Inflammatory macrophage treated with lipopolysaccharide for 4 hours (primary cell): ENCODE measurements around the gene SIN3A.
"Not testable (repeated sequence)": the region's sequence is repeated elsewhere in the genome, so short reads cannot be mapped to it uniquely, and the experiment has no call there.

Experiments used
- DNase-seq: peaks from one replicate; pipeline ENCODE4 v3.0.0-alpha.2; 2020

SIN3A gene

DNA sequence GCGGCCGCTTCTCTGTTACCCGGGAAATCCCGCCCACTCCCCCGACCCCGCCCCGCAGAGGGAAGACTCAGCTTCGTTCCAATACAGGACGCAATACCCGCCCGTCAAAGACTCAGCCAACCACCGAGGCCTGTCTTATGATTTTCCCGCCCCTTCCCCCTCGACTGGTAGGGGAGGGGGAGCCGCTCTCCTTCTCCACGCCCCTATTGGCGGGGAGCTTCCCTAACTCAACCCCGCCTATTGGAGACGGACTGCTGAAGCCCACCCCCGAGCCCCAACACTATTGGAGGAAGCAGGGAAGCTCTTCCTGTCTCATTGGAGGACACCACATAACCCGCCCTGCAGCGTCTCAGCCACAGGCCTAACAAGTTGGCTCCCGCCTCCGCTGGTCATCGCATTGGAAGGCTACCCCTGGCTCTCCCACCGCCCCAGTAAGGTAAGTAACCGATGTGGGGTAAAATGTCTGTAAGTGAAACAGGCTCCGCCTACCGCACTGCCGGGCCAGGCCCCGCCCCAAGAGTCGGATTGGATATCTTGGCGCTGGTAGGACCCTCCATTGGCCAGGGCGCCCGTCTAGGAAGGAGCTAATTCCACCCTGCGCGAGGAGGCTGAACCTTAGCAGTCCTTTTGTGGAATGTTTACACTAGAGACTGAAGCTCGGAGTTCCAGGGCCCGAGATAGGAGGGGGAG lies at the start of gene SIN3A:
TSS of gene SIN3A (minus strand) at position 17 of the 690 bp plus-strand sequence. CDS start 21,315 bp downstream, outside the sequence.
- DNase-seq: peak; percentile 100

DNA sequence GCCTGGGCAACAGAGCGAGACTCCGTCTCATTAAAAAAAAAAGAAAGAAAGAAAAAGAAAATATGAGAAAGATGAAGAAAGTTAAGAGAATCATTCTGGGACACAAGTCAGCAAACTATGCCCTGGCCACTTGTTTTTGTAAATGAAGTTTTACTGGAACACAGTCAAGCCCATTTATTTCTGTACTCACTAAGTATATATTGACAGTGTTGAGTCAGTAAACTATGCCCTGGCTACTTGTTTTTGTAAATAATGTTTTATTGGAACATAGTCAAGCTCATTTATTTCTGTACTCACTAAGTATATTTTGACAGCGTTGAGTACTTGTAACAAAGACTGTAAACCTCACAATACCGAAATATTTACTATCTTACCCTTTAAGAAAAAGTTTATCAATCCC lies 42.2 kb upstream of the SIN3A start:
- DNase-seq: no peak

DNA sequence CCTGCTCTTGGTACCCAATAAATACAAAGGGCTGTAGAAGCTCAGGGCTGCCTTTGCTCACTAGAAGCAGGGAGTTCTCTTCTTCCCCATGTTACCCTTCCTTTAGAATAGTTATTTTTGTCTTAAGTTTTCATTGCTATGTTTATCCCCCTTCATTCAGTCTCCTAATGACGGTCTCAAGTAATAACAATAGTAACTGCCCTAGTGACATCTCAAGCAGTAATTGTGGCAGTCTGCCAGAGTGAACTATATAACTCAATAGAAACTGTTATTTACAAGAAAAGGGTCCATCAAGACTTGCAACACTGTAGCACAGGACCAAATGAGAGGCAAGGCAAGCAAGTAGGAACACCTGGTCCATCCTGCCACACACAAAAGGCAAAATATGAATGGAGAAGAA lies 32.5 kb upstream of the SIN3A start:
- no peak for DNase-seq

DNA sequence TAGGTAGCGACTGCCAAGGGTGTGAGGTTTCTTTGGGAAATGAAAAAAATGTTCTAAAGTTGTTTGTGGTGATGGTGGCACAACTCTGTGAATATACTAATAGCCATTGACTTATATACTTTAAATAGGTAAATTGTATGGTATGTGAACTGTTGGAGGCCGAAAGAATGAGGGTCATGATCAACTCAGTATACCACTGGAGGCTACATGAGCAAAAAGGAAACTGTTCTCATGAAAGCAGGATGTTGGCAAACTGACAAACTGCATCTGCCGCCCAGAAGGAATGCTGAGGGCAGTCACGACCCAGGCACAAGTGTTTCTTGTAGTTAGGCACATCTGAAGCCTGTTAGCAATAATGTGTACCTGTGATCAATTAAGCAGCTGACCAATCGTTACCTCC lies 32.1 kb upstream of the SIN3A start:
- not testable (repeated sequence) for DNase-seq

DNA sequence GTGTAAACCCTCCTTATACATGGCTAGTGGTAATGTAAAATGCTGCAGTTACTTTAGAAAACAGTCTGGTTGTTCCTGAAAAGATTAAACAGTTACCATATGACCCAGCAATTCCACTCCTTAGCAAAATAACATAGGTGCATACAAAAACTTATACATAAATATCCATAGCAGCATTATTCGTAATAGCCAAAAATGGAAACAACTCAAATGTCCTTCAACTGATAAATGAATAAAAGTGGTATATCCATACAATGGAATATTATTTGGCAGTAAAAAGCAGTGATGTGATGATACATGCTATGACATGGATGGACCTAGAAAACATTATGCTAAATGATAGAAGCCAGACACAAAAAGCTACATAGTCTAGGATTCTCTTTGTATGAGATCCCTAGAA lies 31.6 kb upstream of the SIN3A start:
- no peak for DNase-seq

DNA sequence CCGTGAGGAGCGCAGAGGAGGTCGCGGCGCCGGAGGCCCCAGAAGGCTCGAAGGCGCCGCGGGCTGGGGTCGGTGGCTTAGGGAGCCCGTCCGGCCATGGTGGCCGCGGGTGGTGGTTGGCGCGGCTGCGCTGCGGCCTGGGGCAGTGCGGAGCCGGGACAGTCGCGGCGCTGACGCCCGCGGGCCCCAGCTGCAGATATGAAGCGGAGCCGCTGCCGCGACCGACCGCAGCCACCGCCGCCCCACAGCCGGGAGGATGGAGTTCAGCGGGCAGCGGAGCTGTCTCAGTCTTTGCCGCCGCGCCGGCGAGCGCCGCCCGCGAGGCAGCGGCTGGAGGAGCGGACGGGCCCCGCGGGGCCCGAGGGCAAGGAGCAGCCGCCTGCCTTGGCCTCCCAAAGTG lies 29.0 kb upstream of the SIN3A start:
- DNase-seq: not testable (repeated sequence)

DNA sequence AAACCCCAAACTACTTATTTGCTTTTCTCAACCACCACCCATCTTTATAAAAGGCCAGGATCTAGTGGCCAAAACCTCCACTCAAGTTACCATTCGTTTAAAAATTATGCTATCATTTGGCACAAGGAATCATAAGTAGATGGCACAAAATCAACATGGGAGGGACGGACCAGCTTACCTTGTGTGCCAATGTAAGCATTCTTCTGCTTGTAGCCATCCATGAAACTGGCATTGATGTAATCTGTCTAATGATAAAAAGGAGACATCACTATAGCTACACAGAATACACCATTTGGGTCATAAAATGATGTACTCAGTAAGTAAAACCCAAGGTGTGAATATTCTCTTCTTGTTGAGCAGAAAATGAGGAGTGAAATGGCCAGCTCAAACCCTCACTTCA lies 28.2 kb upstream of the SIN3A start:
- DNase-seq: no peak

DNA sequence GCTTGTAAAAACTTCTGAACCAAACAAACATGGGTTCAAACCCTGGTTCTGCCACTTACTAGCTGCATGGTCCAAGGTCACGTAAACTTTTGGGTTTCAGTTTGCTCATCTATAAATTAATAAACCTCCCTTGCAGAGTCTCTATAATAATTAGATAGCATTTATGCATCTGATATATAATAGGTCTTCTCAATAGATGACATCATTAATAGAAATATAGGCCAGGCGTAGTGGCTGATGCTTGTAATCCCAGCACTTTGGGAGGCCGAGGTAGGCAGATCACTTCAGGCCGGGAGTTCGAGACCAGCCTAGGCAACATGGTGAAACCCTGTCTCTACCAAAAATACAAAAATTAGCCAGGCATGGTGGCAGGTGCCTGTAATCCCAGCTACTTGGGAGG lies 25.6 kb upstream of the SIN3A start:
- DNase-seq: not testable (repeated sequence)

DNA sequence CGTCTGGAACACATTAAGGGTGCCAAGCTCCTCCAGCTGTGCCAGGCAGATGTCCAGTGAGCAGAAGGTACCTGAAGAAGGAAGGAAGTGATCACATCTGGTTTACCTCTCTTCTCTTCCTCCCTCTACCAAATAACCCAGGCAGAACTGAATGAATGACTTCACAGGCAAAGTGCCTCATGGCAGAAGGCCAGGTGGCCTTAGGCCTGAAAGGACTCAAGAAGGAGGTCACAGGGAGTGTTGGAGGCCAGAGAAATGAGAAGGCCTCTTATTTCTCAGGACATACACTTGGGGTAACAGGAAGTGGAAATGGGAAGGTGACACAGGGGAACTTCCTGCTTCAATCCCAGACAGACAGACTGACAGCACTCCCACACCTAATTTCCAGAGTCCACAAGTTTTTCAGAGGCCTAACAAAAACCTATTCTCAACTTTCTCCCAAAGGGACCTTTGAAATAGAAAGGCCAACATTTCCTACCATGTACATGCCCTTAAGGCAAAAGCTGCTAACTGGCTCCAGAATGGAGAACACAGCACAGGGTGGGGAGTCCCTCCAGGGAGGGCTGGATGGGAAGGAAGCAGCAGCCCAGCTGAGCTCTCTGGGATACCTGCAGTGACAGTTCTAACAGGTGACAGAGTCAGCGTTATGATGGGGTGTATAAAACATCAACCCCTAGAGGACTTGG lies 17.6 kb upstream of the SIN3A start:
- DNase-seq: peak; percentile 14

DNA sequence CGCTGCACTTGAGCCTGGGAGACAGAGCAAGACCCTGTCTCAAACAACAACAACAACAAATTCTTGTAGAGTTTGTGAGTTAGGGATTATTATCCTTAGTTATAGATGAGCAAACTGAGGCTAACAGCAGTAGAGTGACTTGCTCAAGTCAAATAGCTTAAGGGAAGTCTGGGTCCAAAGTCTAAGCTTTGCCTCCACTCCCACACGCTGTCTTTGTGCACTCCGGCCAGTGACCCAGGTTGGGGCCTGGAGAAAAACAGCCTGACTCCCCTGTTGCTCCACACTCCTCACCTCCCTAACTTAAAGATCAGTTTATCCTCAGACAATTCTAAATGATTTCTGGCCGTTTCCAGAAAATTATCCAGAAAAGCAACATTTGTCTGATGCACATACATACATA lies 9.2 kb upstream of the SIN3A start:
- no peak for DNase-seq

DNA sequence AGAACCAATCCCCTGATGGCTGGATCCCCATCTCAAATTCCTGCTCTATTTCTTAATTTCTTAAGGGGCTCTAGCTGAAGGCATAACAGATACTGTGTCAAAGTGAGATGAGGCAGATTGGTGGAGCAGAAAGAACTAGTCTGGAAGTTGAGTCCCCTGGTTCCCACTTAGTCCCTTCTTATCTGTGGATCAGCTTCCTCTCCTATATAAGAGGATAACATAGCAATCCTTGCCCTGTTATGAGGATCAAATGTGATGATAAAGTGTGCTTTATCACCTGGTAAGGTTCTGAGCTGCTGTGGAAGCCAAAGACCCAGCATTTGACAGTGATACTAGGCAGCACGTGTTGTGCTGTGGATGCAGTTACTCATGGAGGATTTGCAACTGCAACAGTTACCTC lies 8.1 kb upstream of the SIN3A start:
- DNase-seq: no peak

DNA sequence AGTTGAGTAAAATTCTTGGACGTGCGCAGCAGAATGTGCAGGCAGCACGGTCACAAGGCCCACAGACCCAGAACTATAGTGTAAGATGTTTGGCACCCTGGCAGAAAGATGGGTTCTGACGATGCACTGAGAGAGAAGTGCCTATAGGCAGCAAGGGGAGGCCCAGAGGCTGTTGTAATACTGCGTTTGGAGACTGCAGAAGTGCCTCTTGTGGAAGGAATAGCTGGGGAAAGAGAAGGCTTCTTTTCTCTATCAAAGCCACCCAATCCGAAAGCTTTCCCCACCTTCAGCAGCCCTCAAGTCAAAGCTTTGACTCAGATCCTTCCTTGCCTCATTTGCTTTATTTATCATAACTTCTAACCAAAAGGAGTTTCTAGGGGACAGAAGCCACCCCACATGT lies 5.2 kb upstream of the SIN3A start:
- peak; percentile 44 for DNase-seq

DNA sequence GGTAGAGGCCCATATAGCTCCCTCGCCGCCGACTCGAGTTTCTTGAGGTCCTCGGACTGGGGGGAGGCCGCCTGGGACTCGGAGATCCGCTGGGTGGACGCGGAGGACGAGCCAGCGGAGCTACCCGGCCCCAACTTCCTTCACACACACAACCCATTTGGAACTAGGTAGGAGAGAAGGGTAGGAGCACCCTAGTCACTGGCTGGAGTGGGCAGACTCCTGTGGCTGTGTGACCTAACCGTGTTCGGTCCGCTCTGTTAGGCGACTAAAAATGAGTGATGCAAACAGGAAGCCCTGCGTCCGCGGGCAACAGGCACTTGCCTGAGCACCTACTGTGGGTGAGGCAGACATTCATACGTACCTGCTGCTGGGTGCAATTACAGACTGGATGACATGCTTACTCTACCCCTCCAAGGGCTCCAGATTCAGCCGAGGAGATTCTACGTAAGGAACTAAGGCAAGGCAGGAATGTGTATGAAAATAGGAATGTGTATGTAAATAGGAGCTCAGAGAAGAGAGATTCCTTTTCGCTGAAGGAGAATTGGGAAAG lies 4.6 kb upstream of the SIN3A start:
- peak; percentile 62 for DNase-seq

DNA sequence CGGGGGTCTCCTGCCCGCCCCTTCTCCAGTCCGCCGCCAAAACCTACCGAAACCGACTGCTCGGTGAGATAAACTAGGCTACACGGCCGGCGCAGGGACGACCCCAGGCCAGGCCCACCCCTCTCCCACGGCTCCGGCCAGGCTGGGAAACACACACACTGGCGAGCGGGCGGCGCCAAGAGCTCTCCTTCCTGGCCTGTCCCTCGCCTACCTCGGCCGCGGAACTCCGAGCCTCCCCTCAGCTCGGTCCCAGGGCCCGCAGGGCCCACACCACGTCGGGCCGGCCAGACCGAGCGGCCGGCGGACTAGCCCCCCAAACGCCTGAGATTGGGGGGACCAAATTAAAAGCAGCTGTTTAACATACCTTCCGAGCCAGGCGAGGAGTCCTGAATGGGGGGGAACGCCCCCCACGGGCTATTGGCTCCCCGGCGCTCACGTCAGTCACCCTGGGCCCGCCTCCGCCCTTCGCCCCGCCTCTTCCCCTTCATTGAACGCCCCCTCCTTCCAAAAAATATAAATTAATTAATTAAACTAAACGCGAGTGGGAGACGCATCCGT lies 4.0 kb upstream of the SIN3A start:
- DNase-seq: peak; percentile 84

DNA sequence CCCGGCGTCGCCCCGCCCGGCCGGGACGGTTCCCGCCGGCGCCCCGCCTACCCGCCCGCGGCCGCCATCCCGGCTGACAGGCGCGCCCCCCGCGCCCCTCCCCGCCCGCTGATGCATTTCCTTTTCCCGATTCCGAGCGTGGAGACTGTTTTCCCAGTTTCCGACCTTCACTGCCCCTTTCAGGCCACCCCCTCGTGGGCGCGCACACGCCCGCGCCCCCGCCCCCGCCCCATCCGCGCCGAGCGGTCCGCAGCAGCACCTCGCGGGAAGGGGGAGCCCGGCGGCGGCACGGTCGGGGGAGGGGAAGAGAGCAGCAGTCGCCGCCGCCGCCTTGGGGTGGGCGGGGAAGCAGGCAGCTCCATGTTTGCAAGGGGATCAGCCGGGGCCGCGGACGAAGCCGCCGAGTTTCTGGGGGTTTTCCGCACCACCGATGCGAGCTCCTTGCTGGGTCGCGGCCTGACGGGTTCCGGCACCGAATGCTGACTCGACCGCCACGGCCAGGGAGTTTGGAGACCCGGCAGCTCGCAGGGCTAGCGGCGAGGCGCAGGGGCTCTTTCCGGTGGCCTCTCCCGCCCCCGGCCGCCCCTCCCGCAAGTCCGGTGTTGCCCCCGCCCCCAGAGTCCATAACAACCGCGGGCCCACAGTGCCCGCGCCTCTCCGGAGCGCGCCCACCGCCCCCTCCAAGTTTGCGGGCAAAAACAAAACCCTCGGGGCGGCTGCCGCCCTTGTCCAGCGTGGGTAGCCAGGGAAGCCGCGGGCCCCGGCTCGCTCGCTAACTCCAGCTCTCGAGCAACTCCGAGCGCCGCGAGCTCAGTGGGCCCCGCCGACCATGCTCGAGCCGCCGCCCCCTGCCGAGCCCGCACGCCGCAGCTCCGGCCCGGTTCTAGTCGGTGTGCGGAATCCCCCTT lies 3.2 kb upstream of the SIN3A start:
- peak; percentile 69 for DNase-seq

DNA sequence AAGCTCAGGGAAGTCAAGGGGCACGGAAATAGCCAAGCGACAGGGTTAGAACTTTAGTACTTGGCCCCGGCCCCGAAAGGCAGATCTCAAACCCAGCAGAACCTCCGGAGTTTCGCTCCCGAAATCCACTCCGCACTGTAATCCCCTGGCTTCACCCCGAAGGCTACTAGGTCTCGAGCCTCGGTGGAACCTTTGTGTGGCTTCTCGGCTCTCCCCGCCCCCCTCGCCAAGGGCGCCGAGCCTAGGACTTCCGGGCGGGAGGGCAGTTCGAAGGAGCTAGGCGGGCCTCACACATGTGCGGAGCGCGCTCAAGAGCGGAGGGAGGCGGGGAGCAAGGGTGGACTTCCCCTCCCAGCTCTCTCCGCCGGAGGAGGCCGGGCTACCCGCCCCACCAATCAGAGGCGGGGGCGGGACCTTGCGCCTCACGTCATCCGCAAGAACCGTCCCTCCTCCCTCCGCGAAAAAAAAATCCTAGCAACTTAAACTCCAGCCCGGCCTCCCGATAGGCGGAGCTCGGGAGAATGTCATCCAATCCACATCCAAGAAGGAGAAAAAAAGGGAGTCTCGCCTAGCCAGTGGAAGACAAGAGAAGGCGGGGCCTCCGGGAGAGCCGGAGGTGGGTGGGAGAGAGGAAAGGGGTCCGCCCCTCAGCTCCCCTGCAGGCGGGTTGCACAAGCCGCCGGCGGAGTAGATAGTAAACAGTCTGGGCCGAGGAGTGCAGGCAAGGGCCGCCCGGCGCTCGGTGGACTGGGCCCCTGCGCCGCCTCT lies 2.4 kb upstream of the SIN3A start:
- DNase-seq: peak; percentile 100

DNA sequence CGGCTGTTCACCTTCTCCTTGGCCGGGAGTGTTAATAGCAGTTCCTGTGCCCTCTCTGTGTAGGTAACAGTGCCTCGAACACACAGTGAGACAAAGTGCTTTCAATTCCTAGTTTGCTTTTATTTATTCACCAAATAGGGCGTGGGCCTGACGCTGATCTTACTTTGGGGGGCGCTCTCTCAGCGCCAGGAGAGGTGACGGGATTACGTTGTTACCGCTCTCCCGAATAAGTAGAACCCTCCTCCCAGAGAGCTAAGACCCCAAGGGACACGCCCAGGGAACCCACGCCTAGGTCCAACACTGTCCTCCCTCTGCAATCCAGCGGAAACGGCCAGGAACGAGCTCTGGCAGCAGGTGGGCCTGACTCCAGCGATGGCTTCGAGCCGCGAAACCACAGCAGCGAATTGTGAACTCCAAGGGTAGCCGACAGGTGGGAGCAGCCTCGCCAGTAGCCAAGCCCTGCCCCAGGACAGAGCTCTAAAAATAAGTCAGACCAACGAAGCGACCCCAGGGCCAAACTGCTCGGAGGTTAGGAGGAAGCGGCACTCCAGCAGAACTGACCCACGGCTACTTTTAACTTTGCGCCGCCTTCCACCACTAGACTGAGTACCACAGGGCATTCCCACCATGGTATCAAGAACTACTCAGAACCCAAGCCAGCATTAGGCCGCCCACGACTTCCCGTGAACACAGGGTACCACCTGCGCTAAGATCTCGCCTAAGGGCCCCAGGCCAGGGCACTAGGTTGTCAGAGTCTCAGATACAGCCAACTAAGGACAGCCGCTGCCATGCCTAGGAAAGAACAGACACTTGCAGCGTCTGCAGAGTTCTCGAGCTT lies 1.6 kb upstream of the SIN3A start:
- DNase-seq: peak; percentile 23

DNA sequence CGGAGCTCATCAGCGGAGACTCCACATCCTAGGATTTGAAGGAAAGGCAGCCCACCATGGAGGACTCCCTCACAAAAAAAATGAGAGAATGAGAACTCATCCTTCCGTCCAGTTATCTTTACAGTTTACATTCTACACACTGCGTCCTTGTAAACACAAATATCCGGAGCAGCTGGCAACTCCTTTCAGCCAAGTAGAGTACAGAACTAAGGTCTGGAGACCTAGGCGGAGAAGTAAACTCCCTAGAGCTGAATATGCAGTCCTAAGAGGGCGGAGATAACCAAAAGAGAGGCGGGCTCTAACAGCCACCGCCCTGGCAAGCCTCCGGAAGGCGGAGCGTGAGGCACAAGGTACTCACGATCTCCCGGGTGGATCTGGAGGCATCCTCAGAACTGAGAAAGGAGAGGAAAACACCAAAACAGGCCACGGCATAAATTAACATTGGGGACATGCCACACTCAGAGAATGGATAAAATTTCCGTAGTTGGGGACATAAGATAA lies 924 bp upstream of the SIN3A start:
- DNase-seq: peak; percentile 83

DNA sequence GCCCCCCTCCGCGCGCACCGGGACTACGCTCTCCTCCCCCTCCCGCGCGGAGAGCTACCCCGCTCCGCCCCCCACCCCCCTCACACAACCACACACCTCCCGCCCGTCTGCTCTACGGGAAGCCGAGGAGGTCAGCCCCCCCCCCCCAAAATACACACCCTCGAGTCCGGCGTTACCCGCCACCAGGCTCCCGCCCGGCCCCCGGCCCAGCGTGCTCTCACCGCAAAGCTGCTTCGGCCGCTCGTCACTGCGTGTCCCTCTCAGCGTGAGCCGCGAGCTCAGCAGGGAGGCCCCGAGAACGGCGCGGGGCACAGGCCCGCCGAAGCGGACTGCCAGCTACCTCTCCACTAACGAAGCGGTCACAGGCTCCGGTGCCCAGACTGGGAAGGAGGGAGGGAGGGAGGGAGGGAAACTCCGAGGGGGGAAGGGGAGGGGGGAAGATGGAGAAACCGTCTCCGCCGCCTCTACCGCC lies 252 bp downstream of the SIN3A start:
- no peak for DNase-seq

DNA sequence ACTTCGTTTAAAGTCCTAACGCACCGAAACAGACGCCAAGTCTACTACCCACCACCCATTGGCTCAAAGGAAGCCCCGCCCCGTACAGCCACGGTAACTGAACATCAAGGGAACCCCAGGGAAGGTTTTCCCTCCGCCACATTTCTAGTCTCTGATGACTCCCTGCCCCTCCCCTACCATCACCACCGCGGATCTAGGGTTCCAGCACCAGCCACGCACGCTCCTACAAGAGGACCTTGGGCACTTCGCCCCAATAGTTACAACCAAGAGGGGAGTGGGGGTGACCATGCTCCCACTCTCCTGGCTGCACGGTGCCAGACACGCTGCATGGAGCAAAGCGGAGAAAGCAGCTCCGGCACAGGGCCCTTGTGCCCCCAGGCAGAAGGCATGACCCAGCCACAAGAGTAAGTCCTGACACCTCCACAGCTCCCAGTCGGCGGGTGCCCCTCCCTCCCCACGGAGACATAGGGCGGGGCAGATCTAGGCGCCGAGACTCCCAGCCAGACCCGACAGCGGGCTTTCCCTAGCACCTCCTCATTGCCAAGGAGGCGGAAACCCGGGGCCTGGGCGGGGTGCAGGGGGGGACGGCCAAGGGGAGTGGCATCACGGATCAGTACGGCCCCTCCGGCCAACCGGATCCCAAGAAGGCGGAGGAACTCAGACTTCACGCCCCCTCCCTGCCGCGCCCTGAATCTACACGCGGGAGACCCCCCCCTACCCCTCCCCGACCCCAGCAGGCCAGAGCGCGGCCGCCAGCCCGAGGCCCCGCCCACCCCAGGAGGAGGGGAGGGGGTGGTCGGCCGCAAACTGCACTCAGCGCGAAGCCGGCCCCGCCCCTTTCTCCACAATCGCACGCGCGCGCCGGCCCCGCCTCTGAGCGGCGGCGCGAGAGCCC lies 936 bp downstream of the SIN3A start:
- DNase-seq: peak; percentile 97
